Nephron (organoid): ENCODE data around the gene RNF215.

Experiments used
- H3K27ac Mint-ChIP-seq, 3 experiments: 2 replicates each; pipeline ENCODE4 v1.8.0; 2020; ENCODE audit warnings: mixed read lengths in 3 of 3, mild to moderate bottlenecking in 2 of 3, moderate library complexity in 1 of 3
- H3K27me3 Mint-ChIP-seq: 2 replicates; pipeline ENCODE4 v1.8.0; 2021; ENCODE audit warnings: low read depth, mild to moderate bottlenecking, moderate library complexity, mixed read lengths
- H3K36me3 Mint-ChIP-seq: 2 replicates; pipeline ENCODE4 v1.8.0; 2020; ENCODE audit warnings: low read depth, mixed read lengths
- H3K4me1 Mint-ChIP-seq: 2 replicates; pipeline ENCODE4 v1.8.0; 2020; ENCODE audit warnings: mixed read lengths
- H3K4me3 Mint-ChIP-seq, 3 experiments: 2 replicates each; pipeline ENCODE4 v1.8.0; 2020; ENCODE audit warnings: mild to moderate bottlenecking in 3 of 3, mixed read lengths in 3 of 3, moderate library complexity in 2 of 3
- H3K9me3 Mint-ChIP-seq: 2 replicates; pipeline ENCODE4 v1.8.0; 2020; ENCODE audit warnings: mixed read lengths
- CTCF ChIP-seq, 3 experiments: fragments of 200-600 bp; sonication (generic); IDR thresholded peaks; one replicate each; pipeline ENCODE4 v1.5.0; 2021; ENCODE audit warnings: antibody characterized with exemption in 3 of 3; ENCODE audit not compliant: unreplicated experiment in 3 of 3

RNF215 gene

GRCh38 chr22:30357650-30358215 lies 29.5 kb downstream of the RNF215 start:
- H3K9me3 Mint-ChIP-seq = no peaks in the 10 kb centered on the region
- peak overlapping the region; percentile 61 to 99 (median 98) for H3K27ac Mint-ChIP-seq

GRCh38 chr22:30357236-30357570 lies 30.0 kb downstream of the RNF215 start:
- no peak for TF ChIP-seq CTCF (IDR thresholded peaks at IDR 0.05; ENCODE audit: unreplicated experiment in 3 of 3)
- peaks cover 31% of the 10 kb centered on the region for H3K4me1 Mint-ChIP-seq
- no peaks in the 10 kb centered on the region for H3K9me3 Mint-ChIP-seq
- H3K27ac Mint-ChIP-seq = peak overlapping the region; percentile 61 to 99 (median 98)
- H3K4me3 Mint-ChIP-seq = peak overlapping the region; percentile 97 to 100 (median 99)
- H3K27me3 Mint-ChIP-seq = no peaks in the 10 kb centered on the region
- peaks cover 19% of the 10 kb centered on the region for H3K36me3 Mint-ChIP-seq

More at GRCh38 chr22:30357650-30358215, 29.5 kb downstream of the RNF215 start:
- Mint-ChIP-seq H3K36me3 (peaks cover 19% of the 10 kb centered on the region), H3K4me1 (peaks cover 31% of the 10 kb centered on the region), H3K4me3 (peak overlapping the region; percentile 97 to 100 (median 99)), H3K27me3 (no peaks in the 10 kb centered on the region)
- no peak for TF ChIP-seq CTCF (IDR thresholded peaks at IDR 0.05; ENCODE audit: unreplicated experiment in 3 of 3)

GRCh38 chr22:30356449-30357235 lies 30.6 kb downstream of the RNF215 start, which contains the start of the genes CCDC157 and SF3A1:
Gene CCDC157 (plus strand): TSS chr22:30357007. CDS start chr22:30366001, 8,994 bp downstream.
Gene SF3A1 (minus strand): TSS chr22:30356894. CDS start chr22:30356792, 102 bp downstream.
- Mint-ChIP-seq H3K9me3 (no peaks in the 10 kb centered on the region), H3K4me1 (peaks cover 31% of the 10 kb centered on the region), H3K27me3 (no peaks in the 10 kb centered on the region), H3K27ac (peak within 1 kb of the TSS; percentile 61 to 99 (median 98)), H3K36me3 (peaks cover 22% of the 10 kb centered on the region), H3K4me3 (peak within 1 kb of the TSS; percentile 97 to 100 (median 99))
- TF ChIP-seq CTCF (IDR thresholded peaks at IDR 0.05; ENCODE audit: unreplicated experiment in 3 of 3) = no peak

GRCh38 chr22:30354644-30355043 lies 32.6 kb downstream of the RNF215 start:
- Mint-ChIP-seq H3K27me3 (no peaks in the 10 kb centered on the region), H3K4me1 (peaks cover 35% of the 10 kb centered on the region), H3K9me3 (no peaks in the 10 kb centered on the region), H3K4me3 (peak overlapping the region in 2 of 3 experiments; percentile 99 to 100), H3K36me3 (peaks cover 39% of the 10 kb centered on the region), H3K27ac (no peak overlapping the region)
- no peak for TF ChIP-seq CTCF (IDR thresholded peaks at IDR 0.05; ENCODE audit: unreplicated experiment in 3 of 3)

- Mint-ChIP-seq H3K36me3 (peaks cover 60% of the 10 kb centered on the region), H3K27ac (no peak overlapping the region), H3K4me3 (no peak overlapping the region), H3K9me3 (no peaks in the 10 kb centered on the region), H3K4me1 (peaks cover 27% of the 10 kb centered on the region), H3K27me3 (no peaks in the 10 kb centered on the region)
- TF ChIP-seq CTCF (IDR thresholded peaks at IDR 0.05; ENCODE audit: unreplicated experiment in 3 of 3) = no peak
These were observed 36.0 kb downstream of the RNF215 start for GRCh38 chr22:30351226-30351625.
